WTC11 (cell line): Measurements from ENCODE around the gene SIM1.

Experiments used
- ATF2 ChIP-seq: sonication (generic); formaldehyde crosslinking; IDR thresholded peaks from 2 replicates; pipeline ENCODE4 v1.8.1; 2022; ENCODE audit warnings: low read depth, missing genetic modification reagents, borderline replicate concordance
- NFYB ChIP-seq: sonication (generic); formaldehyde crosslinking; conservative IDR thresholded peaks from 2 replicates; pipeline ENCODE4 v1.8.0; 2022; ENCODE audit warnings: low read depth, missing genetic modification reagents
- NR2C2 ChIP-seq: sonication (generic); formaldehyde crosslinking; IDR thresholded peaks from 2 replicates; pipeline ENCODE4 v1.8.0; 2022; ENCODE audit warnings: mild to moderate bottlenecking, missing genetic modification reagents
- ZNF232 ChIP-seq: sonication (generic); formaldehyde crosslinking; IDR thresholded peaks from 2 replicates; pipeline ENCODE4 v1.8.0; 2022; ENCODE audit warnings: mild to moderate bottlenecking, missing genetic modification reagents
- ZNF423 ChIP-seq: fragments of 250-450 bp; sonication (Bioruptor Pico); IDR thresholded peaks from 2 replicates; pipeline ENCODE4 v2.1.2; 2022; ENCODE audit warnings: mild to moderate bottlenecking, moderate library complexity
- TF ChIP-seq, protein P1 (sequence below): sonication (generic); formaldehyde crosslinking; conservative IDR thresholded peaks from 2 replicates; pipeline ENCODE4 v1.8.1; 2023; ENCODE audit warnings: mild to moderate bottlenecking, low read depth, missing genetic modification reagents, moderate library complexity

DNA sequence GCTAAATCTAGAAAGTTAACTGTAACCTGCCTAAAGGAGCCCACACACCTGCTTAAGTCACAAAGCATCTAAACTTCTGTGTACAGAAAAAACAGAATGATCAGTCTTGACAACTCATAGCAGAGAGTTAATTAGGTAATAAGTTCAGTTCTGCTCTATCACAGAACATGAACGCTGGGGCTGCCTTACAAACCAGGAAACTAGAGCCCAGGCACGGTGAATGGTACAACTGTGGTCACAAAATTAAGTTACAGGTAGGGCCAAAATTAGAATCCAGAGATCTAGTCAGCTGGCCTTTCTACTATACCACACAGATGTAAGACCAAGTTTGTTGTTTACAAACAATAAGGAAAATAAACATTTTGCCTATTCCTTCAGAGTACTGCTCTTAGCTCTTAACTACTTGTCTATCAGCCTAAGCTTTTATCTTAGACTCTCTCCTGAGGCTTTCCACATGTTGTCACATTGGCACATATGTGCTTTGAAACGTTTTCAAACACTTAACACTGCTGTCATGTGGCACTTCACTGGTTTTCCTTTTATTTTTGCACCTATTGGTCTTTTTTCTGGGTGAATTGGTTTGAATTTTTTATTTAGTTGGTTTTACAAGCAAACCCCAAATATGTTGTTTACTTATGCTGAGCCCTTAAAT, 75.7 kb downstream of the SIM1 start:
- no peak for TF ChIP-seq NFYB (CRISPR knock-in tag)
- TF ChIP-seq NR2C2 (CRISPR knock-in tag) = no peak
- TF ChIP-seq ZNF232 (CRISPR knock-in tag) = no peak
- TF ChIP-seq ZNF423 (CRISPR knock-in tag) = no peak
- TF ChIP-seq, protein P1, sequence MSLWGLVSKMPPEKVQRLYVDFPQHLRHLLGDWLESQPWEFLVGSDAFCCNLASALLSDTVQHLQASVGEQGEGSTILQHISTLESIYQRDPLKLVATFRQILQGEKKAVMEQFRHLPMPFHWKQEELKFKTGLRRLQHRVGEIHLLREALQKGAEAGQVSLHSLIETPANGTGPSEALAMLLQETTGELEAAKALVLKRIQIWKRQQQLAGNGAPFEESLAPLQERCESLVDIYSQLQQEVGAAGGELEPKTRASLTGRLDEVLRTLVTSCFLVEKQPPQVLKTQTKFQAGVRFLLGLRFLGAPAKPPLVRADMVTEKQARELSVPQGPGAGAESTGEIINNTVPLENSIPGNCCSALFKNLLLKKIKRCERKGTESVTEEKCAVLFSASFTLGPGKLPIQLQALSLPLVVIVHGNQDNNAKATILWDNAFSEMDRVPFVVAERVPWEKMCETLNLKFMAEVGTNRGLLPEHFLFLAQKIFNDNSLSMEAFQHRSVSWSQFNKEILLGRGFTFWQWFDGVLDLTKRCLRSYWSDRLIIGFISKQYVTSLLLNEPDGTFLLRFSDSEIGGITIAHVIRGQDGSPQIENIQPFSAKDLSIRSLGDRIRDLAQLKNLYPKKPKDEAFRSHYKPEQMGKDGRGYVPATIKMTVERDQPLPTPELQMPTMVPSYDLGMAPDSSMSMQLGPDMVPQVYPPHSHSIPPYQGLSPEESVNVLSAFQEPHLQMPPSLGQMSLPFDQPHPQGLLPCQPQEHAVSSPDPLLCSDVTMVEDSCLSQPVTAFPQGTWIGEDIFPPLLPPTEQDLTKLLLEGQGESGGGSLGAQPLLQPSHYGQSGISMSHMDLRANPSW (CRISPR knock-in tag) = no peak
- no peak for TF ChIP-seq ATF2 (CRISPR knock-in tag)
